NOMO-1 (cell line): ENCODE measurements around the gene PDE11A.

Experiments used
- DNase-seq, 2 experiments: peaks; one replicate each; lab custom pipeline; 2025; ENCODE audit not compliant: unreplicated experiment in 2 of 2; lab: John Stamatoyannopoulos, UW

PDE11A gene

DNA sequence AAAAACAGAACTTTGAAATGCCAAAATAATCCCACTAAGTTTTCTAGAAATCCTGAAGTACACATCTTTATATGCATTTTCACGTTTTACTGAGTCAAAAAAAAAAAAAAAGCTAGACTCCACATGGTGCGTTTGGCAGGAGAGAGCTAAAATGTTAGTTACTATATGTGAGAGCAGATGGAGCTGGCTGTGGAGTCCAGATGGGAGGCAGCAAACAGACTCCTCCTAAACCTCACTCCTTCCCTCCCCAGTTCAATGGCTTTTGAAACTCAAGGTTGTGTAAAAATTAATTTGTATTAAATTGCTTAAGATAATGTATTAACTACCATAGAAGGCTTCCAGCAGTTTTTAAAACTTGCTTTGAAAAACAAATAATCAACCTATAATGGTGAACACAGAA lies 431.2 kb downstream of the PDE11A start:
- DNase-seq = no peak

- no peak for DNase-seq
These were observed 432.2 kb downstream of the PDE11A start for GRCh38 chr2:177640423-177640822.

DNA sequence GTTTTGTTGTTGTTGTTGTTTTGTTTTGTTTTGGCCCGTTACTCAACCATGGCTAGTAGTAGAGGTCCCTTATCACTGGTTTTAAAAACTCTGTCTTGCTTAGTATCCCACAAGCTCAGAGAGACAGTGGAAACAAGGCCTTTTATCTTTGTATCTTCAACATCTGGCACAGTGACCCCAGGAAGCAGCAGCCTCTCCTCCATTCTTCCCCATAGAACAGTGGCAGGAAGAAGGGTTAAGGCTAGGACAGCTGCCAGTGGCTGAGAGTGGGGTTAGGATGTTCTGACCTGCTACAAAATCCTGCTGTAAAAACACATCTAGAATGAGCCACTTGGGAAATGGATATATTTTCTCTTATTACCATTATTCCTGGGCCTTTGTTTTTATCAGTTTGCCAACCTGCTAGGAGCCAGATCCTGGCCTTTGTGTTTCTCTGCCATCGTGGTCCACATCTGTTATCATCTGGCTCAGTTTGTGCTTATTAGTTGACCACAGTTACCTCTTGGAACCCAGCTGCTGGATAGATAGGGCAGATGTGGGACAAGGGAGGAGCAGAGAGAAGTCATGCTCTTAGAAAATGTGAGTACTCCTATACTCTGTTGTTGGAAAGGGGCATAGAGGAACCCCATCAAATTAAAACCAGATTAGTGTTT lies 433.2 kb downstream of the PDE11A start:
- no peak for DNase-seq

GRCh38 chr2:177638507-177638906 lies 434.1 kb downstream of the PDE11A start:
- DNase-seq = no peak

GRCh38 chr2:177636672-177637071 lies 435.9 kb downstream of the PDE11A start:
- no peak for DNase-seq

- DNase-seq = no peak
These were observed 436.9 kb downstream of the PDE11A start for GRCh38 chr2:177635696-177636095.

DNA sequence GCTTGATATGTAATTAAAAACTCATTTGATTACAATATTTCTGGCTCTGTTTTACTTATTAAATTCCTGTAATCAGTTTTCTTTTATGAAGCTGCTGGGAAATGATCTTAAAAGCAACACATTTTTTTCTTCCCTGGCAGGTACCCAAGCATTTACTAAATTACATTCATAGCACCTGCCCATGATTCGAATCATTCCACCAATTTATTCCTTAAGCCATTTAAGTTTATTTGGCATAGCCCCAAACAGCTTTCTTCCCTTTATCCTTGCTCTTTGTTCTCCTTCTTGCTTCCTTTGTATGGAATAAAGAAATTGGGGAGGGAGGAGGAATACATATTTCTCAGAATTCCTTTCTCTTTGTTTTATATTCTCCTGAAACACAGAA lies 438.7 kb downstream of the PDE11A start:
- no peak for DNase-seq

GRCh38 chr2:177633111-177633510 lies 439.5 kb downstream of the PDE11A start:
- no peak for DNase-seq

DNA sequence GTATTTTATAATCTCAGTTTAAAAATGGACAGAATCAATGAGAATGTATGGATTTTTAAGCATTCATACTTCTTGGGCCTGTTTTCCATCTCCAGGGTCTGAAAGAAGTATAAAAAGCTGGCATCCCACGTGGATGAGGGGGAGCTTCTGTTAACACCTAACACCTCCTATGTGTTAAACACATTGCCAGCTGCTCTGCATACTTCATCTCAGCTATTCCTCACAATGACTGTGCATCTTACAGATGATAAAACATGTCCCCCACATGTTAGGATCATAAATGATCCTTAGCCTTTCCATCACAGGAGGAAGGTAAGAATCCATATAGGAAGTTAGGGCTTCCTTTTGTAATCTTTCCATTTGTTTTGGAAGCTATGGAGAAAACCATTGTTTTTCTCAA lies 440.9 kb downstream of the PDE11A start:
- no peak for DNase-seq

GRCh38 chr2:177629357-177630024 lies 443.1 kb downstream of the PDE11A start:
- no peak for DNase-seq

DNA sequence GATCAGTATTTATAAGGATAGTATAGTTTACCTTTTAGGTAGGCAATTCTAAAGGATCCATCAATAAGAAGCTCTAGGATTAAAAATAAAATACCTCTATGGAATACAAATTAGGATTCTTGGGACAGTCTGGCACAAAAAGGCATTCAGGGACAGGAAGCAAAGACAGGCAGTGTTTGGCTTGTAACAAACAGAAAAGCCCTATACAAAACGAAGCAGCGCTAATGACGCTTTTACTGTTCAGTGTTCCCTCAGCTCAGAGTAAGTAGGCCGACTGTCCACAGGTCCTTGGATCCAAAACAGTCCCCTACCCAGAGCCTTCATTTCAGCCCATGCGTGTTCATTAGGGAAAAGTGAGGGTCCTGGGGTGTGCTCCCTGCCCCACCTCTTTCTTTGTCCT lies 443.7 kb downstream of the PDE11A start:
- no peak for DNase-seq

- no peak for DNase-seq
These were observed 446.6 kb downstream of the PDE11A start for GRCh38 chr2:177625744-177626650.

DNA sequence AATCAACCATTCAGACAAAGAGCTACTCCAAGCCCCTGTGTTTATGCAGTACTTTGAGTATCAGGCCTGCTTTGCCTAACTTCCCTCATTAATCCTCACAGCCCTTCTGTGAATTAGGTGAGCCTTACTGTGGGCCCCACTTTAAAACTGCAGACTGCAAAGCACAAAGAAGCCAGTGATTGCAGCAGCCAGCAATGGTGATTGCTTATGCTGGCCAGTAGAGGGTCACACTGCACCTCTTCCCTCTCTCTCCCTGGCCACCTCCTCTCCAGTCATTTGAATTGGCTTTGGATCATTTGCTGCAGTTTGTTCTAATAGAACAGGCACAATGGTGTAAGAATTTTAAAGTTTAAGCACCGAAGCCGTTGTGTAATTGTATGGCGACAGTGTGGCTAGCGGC lies 450.1 kb downstream of the PDE11A start:
- DNase-seq = peak in 1 of 2 experiments; percentile 3

GRCh38 chr2:177619986-177620385 lies 452.6 kb downstream of the PDE11A start:
- DNase-seq = no peak

DNA sequence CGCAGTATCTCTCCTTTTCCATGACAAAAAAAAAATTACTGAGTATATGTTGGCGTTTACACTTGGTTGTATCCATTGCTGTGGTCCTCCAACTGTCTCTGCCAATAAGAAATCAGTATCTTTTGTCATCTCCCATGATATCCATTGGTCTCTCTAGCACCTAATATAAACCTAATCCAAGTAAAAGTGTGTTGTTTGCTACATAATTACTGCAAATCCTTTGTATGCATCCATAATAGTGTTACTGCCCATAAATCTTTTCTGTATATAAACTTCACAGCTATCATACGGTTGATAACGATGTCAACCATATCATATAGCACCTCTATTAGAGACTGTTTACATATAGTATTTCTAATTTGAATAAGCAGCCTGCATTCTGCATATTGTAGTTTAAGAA lies 453.1 kb downstream of the PDE11A start:
- DNase-seq = no peak

DNA sequence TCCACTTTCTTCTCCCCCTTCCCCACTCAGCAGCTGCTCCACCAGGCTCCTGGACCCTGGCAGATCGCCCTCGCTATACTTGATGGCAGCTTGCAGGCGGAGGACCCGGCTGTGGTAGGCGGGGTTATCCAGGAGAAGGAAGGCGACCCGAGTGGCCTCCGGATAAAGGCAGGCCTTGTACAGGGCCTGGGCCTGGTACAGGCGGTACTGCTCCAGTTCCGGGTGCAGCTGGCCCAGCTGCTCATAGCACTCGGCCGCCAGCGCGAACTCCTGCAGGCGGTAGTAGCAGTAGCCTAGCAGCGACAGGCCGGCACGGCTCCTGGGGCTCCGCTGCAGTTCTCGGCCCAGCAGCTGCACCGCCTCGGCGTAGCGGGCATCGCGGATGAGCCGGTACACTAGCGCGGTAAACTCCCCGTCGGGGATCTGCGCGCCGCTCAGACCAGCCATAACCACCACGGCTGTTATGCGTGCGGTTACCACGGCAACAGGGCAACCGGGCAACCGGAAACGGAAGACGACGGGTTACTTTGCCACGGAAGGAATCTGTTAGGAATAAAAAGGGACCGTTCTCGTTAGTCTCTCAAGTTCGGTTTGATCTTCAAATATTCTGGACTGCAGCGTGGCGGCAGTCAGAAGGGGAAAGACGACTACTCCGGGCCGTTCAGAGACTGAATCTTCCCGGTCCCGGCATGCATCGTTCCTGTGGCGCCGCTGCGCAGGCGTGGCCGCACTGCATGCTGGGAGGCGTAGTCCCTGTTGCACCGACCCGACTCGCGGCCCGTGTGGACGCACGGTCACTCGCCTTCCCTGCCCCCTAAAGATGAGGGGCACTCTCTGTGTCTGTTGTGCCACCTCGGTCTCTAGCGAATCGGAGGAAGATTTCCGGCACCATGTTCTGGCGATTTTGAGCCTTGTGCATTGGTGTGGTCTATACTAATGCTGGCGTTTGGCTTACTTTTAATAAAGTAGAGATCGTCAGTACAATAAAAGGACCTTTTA lies 454.0 kb downstream of the PDE11A start:
- peak; percentile 70 to 92 for DNase-seq

DNA sequence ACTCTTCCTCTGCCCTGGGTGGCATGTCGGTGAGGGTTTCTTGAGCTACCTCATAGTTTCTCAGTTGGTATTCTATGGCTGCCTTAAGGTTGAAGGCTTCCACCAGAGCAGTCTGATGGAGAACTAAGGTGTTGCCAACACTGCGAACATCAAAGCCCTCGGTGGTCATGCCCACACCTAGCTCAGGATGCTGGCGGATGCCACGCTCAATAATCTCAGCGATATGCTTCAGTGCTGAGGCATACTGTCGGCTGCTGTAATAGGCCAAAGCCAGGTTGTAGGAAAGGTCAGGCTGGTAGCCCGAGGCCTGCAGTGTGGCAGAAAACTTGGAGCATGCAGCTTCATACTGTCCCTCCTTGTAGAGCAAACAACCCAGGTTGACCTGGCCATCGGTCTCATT lies 454.7 kb downstream of the PDE11A start:
- no peak for DNase-seq

GRCh38 chr2:177616731-177617130 lies 455.8 kb downstream of the PDE11A start:
- DNase-seq = no peak

DNA sequence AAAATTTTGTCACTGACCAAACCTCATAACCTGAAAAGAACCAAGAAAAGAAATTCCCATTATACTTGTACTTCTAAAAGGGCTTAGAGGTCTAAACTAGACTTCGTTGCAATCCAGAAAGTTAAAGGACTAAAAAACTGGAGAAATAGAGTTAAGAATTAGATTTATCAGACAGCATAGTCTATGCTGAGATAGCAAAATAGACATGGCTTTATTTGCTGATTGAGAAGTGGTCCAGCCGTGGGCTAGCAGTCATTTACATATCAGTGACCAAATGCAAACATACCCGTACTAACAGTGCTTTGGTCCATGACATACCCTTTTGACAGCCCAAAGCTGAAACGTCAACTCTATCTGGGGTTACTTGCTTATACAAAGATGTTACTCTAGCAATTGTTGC lies 456.5 kb downstream of the PDE11A start:
- no peak for DNase-seq

- no peak for DNase-seq
These were observed 459.9 kb downstream of the PDE11A start for GRCh38 chr2:177612659-177613058.
